ENCODE data around the gene GNG12.
A peak's percentile ranks its signal among the peaks of the same experiment; 100 is the strongest.
"Not testable (repeated sequence)": the region's sequence is repeated elsewhere in the genome, so short reads cannot be mapped to it uniquely, and the experiment has no call there.

GNG12 gene

DNA sequence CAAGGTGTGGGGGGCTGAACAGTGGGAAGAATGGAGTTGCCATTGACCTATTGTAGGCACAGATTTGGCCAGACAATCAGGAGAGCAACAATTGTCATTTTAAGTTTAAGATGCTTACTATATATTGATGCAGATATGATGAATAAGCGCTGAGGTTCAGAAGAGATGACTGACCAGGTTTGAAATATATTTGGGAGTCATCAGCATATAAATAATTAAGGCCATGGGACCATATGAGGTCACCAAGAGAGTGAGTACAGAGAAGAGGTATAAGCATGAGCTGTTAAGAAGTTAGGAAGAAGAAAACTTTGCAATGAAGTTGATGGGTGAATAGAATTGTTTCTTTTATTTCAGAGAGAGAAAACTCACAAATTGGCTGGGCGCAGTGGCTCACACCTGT, 152.8 kb downstream of the GNG12 start:
- DNase-seq (ENCODE audit: low read depth) = no peak

DNA sequence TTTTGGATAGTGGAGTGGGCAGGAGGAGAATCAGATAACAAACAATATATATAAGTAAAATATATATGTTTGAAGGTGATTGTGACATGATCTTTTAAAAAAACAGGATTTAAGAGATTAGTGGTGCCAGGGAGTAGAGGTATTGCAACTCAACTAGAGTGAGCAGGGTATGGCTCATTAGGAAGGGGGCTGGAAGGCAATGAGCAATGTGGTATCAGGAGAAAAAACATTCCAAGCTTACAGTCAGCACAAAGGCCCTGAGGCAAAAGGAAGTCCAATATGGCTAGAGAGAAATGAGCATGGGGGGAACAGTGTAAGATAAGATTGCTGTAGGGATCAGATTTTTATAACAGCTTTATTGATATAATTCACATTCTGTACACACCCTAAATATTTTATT, 153.6 kb downstream of the GNG12 start:
- no peak for DNase-seq (ENCODE audit: low read depth)

DNA sequence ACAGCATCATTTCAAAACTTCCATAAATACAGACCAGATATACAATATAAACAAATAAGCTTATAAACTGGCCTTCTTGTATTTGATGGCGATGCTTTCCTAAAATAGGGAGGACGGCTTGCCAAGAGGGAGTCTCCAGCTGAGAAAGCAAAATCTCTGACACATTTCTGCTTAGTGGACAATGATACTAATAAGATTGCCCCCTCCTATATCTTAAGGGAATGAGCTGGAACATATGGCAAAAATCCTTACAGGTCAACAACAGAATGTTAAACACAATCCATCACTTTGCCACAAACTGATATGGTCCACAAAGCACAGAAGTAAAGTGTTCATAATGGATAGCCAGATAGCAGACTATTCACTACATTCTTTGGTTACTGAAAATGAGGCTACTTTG, 155.3 kb downstream of the GNG12 start:
- DNase-seq (ENCODE audit: low read depth) = no peak

- DNase-seq (ENCODE audit: low read depth) = no peak
Observed at GRCh38 chr1:67677408-67677807, 155.9 kb downstream of the GNG12 start.

GRCh38 chr1:67676946-67677345, 156.3 kb downstream of the GNG12 start:
- DNase-seq (ENCODE audit: low read depth) = no peak

DNA sequence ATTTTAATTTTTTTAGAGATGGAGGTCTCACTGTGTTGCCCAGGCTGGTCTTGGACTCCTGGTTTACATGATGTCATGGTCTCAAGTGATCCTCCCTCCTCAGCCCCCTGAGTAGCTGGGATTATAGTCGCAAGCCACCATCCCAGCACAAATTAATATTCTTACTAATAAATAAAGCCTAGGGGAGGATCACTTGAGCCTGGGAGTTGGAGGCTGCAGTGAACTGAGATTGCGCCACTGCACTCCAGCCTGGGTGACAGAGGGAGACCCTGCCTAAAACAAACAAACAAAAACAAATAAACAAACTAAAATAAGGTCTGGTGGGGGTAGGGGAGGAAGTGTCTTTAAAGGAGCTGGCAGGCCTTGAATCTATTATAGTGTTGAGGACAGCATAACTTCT, 157.0 kb downstream of the GNG12 start:
- no peak for DNase-seq (ENCODE audit: low read depth)

DNA sequence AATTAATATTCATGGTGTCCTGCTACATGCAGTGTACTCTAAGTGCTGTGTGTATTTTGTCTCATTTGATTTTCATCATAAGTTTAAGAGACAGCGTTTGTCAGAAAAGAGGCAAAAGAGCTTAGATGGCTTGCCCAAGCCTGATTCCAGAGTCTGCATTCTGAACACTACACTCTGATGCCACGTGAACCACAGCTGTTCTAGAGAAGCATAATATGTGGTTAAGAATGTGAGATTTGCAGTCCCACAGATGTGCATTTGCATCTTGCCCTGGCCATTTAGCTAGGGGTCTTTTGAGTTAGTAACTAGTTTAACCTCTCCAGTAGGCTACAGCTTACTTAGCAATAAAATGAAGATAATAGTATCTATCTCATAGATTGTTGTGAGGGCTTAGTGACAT, 157.5 kb downstream of the GNG12 start:
- DNase-seq (ENCODE audit: low read depth) = no peak

DNA sequence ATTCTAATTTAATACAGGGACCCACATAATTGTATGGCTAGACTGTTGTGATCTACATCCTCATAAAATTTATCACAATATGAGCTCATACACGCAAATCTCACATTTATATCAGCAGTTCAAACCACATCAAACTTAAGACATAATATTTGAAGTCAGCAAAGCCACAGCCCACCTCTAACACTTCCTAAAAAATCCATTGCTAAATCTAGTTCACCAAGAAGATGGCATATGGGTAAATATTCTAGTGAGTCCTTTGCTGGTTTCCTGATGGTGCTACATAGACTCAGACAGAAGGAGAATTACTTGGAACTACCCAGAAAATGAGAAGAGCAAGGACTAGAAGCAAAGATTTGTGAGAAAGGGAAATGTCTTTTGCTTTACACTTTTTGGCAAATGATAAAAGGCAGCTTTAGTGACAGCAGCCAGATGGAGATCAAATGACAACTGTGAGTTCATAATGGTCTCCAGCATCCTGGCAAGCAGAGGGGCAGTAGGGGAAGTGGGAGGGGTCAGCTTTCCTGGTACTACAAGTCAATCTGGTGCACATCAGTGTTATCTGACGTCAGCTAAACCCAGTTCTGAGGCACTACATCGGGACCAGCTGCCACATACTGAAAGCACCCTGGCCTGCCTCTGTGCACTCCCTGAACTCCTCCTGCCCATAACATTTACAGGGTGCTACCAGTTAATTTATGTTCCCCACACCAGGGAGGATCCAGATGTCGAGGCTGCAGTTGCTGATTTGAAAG, 158.8 kb downstream of the GNG12 start:
- DNase-seq (ENCODE audit: low read depth) = peak; percentile 7

DNA sequence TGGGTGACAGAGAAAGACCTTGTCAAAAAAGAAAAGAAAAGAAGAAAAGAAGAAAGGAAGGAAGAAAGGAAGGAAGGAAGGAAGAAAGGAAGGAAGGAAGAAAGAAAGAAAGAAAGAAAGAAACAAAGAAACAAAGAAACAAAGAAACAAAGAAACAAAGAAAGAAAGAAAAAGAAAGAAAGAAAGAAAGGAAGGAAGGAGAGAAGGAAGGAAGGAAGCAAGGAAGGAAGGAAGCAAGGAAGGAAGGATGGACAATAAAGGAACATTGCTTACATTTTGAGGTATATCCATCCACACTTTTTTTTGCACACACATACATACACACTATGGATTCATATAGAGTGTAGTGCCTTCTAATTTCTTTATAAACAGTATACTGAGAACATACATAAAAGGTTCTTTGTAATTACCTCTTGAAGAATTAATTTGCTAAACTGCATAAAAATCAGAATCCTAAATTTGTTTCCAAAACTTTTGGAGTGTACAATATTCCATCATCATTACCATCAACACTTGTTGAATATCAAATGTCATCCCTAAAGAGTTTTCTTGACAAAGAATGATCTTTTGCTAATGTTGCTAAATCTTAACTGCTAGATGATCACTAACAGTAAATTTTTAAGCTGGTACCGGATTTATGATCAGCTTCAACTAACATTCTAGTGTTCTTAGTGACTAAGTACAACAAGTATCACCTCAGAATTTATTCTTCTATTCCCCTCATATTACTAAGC, 159.6 kb downstream of the GNG12 start:
- DNase-seq (ENCODE audit: low read depth) = no peak

- DNase-seq (ENCODE audit: low read depth) = no peak
Observed at GRCh38 chr1:67672260-67672803, 160.9 kb downstream of the GNG12 start.

GRCh38 chr1:67668660-67669059, 164.6 kb downstream of the GNG12 start:
- no peak for DNase-seq (ENCODE audit: low read depth)

DNA sequence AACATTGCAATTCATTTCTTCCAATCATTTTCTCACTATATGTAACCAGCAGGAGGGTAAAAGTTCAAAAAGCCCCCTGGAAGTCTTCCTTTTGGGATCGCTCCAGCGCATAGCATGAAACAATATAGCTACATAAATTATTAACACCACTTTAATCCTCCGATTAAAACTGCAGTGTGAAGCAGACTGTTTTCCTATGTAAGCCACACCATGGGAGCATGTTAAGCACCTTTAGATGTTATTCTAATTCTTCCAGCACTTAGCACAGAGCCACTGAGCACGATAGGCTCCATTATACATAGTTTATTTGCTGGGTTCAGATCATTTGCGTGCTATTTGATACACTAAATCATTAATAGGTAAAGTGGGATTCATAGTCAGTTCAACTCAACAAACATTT, 166.6 kb downstream of the GNG12 start:
- no peak for DNase-seq (ENCODE audit: low read depth)

- DNase-seq (ENCODE audit: low read depth) = not testable (repeated sequence)
Observed at GRCh38 chr1:67665307-67665706, 168.0 kb downstream of the GNG12 start.

DNA sequence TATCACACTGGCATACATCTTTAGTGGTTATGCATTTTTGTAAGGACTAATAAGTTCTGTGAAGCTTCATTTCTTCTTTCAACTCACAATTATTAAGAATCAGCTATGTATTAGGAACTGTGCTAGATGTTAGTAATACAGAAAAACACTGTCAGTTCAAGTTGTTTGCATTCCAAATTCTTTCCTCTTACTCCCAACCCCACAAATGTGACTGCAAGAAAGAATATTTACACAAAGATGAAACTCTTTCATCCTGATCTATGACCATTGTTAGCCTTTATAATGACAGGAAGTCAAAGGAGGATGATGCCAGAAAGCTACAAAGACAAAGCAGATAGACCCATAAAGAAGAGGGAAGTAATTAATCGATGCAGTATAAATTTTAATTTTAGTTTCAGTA, 169.2 kb downstream of the GNG12 start:
- no peak for DNase-seq (ENCODE audit: low read depth)

GRCh38 chr1:67662884-67663283, 170.4 kb downstream of the GNG12 start:
- DNase-seq (ENCODE audit: low read depth) = no peak

GRCh38 chr1:67659229-67659628, 174.0 kb downstream of the GNG12 start:
- DNase-seq (ENCODE audit: low read depth) = no peak

GRCh38 chr1:67657152-67657551, 176.1 kb downstream of the GNG12 start:
- not testable (repeated sequence) for DNase-seq (ENCODE audit: low read depth)

DNA sequence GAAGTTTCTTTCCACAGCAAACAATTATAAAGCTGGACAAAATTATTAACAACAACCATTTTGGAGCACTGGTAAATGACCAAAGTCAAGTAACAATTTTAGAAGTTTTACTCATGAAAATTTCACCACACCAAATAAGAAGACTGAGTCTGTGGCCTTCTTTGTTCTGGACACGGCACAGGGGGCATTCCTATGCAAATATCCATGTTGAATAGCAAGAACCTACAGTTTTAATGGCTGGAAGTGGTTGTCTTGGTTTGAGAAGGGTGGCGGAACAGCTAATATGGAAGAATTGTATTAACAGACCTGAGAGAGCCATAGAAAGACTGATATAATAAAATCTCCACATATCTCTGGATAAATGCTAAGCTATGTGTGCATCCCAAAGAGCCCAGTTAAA, 177.7 kb downstream of the GNG12 start:
- no peak for DNase-seq (ENCODE audit: low read depth)

GRCh38 chr1:67653304-67653703, 180.0 kb downstream of the GNG12 start:
- no peak for DNase-seq (ENCODE audit: low read depth)

GRCh38 chr1:67652800-67653199, 180.5 kb downstream of the GNG12 start:
- DNase-seq (ENCODE audit: low read depth) = no peak

Measured in stimulated activated CD4-positive, alpha-beta T cell treated with anti-CD3 and anti-CD28 coated beads, Interleukin-2, amount 100 ng/mL, for 4 hours (primary cell).